Measurements from ENCODE around the gene TAGLN3. TPM values are rescaled to one million over a fixed set of nuclear protein-coding genes. Genes with fewer than 3 reads are reported as not detected.

Gene TAGLN3
- total RNA-seq, 2 donors from 2014 or later, result 0.52 to 0.99 TPM

- H3K4me1 ChIP-seq, result peaks cover 6% of the 10 kb centered on the region
- TF ChIP-seq CTCF (IDR thresholded peaks at IDR 0.05), result no peak
- no peak for TF ChIP-seq POLR2A (IDR thresholded peaks at IDR 0.05)
- intact Hi-C loops (cut with DNase I), result loop anchor here (5.0 kb wide), 1 partner anchor 245 kb away; no protein-coding TSS in a partner anchor
- H3K9me3 ChIP-seq, result no peaks in the 10 kb centered on the region
- H3K27ac ChIP-seq, result peak overlapping the region in 3 of 4 donors; percentile 3 to 66 (median 33)
- ATAC-seq, result no peak
- WGBS, 2 donors, result 18 to 23% methylated on average over 3 of the region's 3 CpGs
- no peaks in the 10 kb centered on the region for H3K27me3 ChIP-seq
- no peaks in the 10 kb centered on the region for H3K36me3 ChIP-seq (replicated peaks in 1 of 2; ENCODE audit: insufficient read depth in 1 of 2, low read depth in 2 of 2)
- no peak for DNase-seq
- H3K4me3 ChIP-seq, result no peak overlapping the region
Measured at GRCh38 chr3:111967068-111967467, 31.7 kb upstream of the TAGLN3 start.

- Histone ChIP-seq H3K36me3 (replicated peaks in 1 of 2; ENCODE audit: insufficient read depth in 1 of 2, low read depth in 2 of 2) (no peaks in the 10 kb centered on the region), H3K27me3 (no peaks in the 10 kb centered on the region), H3K9me3 (no peaks in the 10 kb centered on the region), H3K4me3 (no peak overlapping the region), H3K4me1 (peaks cover 6% of the 10 kb centered on the region), H3K27ac (peak overlapping the region in 3 of 4 donors; percentile 3 to 66 (median 33))
- ATAC-seq, result peak; percentile 96
- 9 to 10% methylated on average over 8 of the region's 8 CpGs for WGBS, 2 donors
- intact Hi-C loops (cut with DNase I), result loop anchor here (5.0 kb wide), 1 partner anchor 245 kb away; no protein-coding TSS in a partner anchor
- TF ChIP-seq POLR2A (IDR thresholded peaks at IDR 0.05) (no peak), CTCF (IDR thresholded peaks at IDR 0.05) (peak; percentile 41 to 94 (median 89))
- DNase-seq, result peak; percentile 83 to 93 (median 88)
Measured at GRCh38 chr3:111967651-111968274, 31.0 kb upstream of the TAGLN3 start.

- H3K9me3 ChIP-seq, result no peaks in the 10 kb centered on the region
- no peaks in the 10 kb centered on the region for H3K36me3 ChIP-seq (replicated peaks in 1 of 2; ENCODE audit: insufficient read depth in 1 of 2, low read depth in 2 of 2)
- WGBS, 2 donors, result 55 to 65% methylated on average over 5 of the region's 5 CpGs
- intact Hi-C loops (cut with DNase I), result loop anchor here (5.0 kb wide), 1 partner anchor 246 kb away; no protein-coding TSS in a partner anchor
- H3K4me1 ChIP-seq, result peaks cover 6% of the 10 kb centered on the region
- no peaks in the 10 kb centered on the region for H3K27me3 ChIP-seq
- TF ChIP-seq CTCF (IDR thresholded peaks at IDR 0.05), result no peak
- TF ChIP-seq POLR2A (IDR thresholded peaks at IDR 0.05), result no peak
- H3K27ac ChIP-seq, result no peak overlapping the region
- ATAC-seq, result no peak
- no peak overlapping the region for H3K4me3 ChIP-seq
- no peak for DNase-seq
Measured at GRCh38 chr3:111968319-111969054, 30.2 kb upstream of the TAGLN3 start.

GRCh38 chr3:111970376-111970775 lies 28.3 kb upstream of the TAGLN3 start:
- ATAC-seq (no peak), DNase-seq (no peak)
- Histone ChIP-seq H3K27ac (no peak overlapping the region), H3K9me3 (no peaks in the 10 kb centered on the region), H3K27me3 (no peaks in the 10 kb centered on the region), H3K4me3 (no peak overlapping the region), H3K36me3 (replicated peaks in 1 of 2; ENCODE audit: insufficient read depth in 1 of 2, low read depth in 2 of 2) (no peaks in the 10 kb centered on the region), H3K4me1 (peaks cover 6% of the 10 kb centered on the region)
- intact Hi-C loops (cut with DNase I), result no loop called here
- WGBS, 2 donors, result 82 to 91% methylated on average over 3 of the region's 3 CpGs
- TF ChIP-seq CTCF (IDR thresholded peaks at IDR 0.05) (no peak), POLR2A (IDR thresholded peaks at IDR 0.05) (no peak)

Measured in body of pancreas (tissue), 4 donors.